OCI-LY1 (cell line): ENCODE data around the gene SEMA3B.
A peak's percentile ranks its signal among the peaks of the same experiment; 100 is the strongest.

Experiments used
- EZH2 ChIP-seq: fragments of 200-600 bp; sonication (generic), shearing (Covaris generic); IDR thresholded peaks from 2 replicates; pipeline ENCODE4 v1.8.0; 2017; ENCODE audit warnings: borderline replicate concordance, mixed run types, mild to moderate bottlenecking, antibody characterized with exemption, low read length, moderate library complexity, mixed read lengths
- TF ChIP-seq, protein P1 (sequence below): fragments of 200-600 bp; sonication (generic), shearing (Covaris generic); IDR thresholded peaks from 2 replicates; pipeline ENCODE4 v1.5.1; 2017; ENCODE audit warnings: mild to moderate bottlenecking, antibody characterized with exemption, low read length, moderate library complexity, mixed read lengths

DNA sequence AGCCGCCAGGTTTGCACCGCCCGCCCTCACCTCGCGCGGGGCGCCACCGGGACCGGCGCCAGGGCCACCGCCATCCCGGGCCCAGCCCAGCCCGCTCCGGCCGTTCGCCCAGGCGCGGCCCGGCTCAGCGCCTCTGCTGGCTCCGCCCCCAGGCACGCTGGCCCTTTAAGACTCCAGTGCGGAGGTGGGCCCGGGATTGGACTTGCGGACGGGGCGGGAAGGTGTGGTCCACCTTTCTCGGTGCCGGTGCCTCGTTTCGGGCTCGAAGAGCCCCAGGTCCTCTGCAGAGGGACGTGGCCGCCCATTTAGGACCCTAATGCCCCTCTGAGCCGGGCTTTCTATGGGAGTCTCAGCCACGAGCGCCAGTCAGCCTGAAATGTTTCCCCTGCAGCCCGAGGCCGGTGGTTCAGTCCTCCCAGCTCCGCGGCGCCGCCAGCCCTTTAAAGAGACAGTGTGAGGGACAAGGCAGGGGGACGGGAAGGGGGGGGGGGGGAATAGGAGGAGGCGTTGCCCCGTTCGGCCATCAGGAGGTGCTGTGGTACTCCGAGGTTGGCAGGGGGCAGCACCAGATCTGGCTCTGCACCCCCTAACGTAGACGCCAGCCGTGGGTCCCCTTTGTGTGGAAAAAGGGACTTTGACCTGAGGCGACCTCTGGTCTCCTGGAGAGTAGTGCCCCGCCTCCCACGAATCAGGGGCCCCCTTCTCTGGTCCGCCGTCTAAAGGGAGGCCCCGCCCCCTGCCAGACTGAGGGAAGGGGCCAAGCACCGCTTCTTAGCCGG, 52.6 kb downstream of the SEMA3B start:
- TF ChIP-seq, protein P1, sequence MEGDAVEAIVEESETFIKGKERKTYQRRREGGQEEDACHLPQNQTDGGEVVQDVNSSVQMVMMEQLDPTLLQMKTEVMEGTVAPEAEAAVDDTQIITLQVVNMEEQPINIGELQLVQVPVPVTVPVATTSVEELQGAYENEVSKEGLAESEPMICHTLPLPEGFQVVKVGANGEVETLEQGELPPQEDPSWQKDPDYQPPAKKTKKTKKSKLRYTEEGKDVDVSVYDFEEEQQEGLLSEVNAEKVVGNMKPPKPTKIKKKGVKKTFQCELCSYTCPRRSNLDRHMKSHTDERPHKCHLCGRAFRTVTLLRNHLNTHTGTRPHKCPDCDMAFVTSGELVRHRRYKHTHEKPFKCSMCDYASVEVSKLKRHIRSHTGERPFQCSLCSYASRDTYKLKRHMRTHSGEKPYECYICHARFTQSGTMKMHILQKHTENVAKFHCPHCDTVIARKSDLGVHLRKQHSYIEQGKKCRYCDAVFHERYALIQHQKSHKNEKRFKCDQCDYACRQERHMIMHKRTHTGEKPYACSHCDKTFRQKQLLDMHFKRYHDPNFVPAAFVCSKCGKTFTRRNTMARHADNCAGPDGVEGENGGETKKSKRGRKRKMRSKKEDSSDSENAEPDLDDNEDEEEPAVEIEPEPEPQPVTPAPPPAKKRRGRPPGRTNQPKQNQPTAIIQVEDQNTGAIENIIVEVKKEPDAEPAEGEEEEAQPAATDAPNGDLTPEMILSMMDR, result peak; percentile 68
- TF ChIP-seq EZH2, result no peak
